ENCODE measurements around the gene BIN1. TPM values are rescaled to one million over a fixed set of nuclear protein-coding genes. Genes with fewer than 3 reads are reported as not detected.
A peak's percentile ranks its signal among the peaks of the same experiment; 100 is the strongest.

The BIN1 gene
- total RNA-seq, 1 donor from 2014 or later, result 99.0 TPM

DNA sequence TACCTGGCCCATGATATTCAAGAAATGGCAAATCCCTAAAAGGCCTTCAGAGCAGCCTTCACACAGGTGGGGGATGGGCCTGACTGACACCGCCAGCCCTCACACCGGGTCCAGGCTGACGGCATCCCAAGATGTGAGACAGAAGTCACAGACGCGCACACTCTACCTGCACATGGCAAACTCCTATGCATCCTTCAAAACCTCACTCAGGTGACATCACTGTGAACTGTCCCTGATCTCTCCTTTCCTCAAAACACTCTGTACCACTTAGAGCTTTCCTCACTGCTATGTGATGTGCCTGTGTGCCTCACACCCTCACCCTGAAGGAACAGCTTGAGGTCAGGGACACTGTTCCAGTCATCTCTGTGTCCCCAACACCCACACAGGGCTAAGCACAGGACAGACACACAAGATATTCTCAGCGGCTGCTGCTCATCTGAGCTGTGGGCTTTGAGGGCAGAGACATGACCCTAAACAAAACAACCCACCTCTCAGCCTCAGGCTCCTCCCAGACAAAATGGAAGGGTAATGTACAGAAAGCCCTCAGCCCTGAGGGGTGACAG is 27.5 kb downstream of the BIN1 start:
- H3K4me3 ChIP-seq (ENCODE audit: low read depth, low read length), result no peak overlapping the region
- TF ChIP-seq CTCF (conservative IDR thresholded peaks at IDR 0.05; ENCODE audit: low read depth, low read length), result no peak
- DNase-seq (ENCODE audit: low read depth), result no peak

GRCh38 chr2:127078666-127079270 is 28.2 kb downstream of the BIN1 start:
- DNase-seq (ENCODE audit: low read depth), result no peak
- peak; percentile 2 for TF ChIP-seq CTCF (conservative IDR thresholded peaks at IDR 0.05; ENCODE audit: low read depth, low read length)
- no peak overlapping the region for H3K4me3 ChIP-seq (ENCODE audit: low read depth, low read length)

DNA sequence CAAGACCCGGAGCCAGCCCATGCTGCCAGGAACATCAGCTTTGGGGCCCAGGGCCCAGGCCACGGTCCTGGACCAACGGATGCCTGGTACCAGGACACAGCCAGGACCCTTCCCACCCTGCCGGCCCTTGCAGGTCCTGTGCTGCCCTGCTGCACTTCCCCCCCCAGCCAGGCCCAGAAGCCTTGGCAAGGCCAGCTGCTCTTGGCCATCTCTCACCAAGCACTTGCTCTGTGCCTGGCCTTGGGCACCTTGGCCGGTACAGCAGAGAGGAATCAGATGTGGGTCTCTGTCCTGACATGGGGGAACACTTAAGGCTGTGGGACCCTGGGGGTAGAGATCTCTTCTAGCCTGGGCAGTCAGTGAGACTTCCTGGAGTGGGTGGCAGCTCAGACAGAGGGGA is 28.9 kb downstream of the BIN1 start:
- no peak for TF ChIP-seq CTCF (conservative IDR thresholded peaks at IDR 0.05; ENCODE audit: low read depth, low read length)

GRCh38 chr2:127076924-127077323 is 30.0 kb downstream of the BIN1 start:
- no peak overlapping the region for H3K4me3 ChIP-seq (ENCODE audit: low read depth, low read length)
- no peak for DNase-seq (ENCODE audit: low read depth)
- TF ChIP-seq CTCF (conservative IDR thresholded peaks at IDR 0.05; ENCODE audit: low read depth, low read length), result no peak

More for the DNA sequence above, 28.9 kb downstream of the BIN1 start:
- H3K4me3 ChIP-seq (ENCODE audit: low read depth, low read length), result no peak overlapping the region
- no peak for DNase-seq (ENCODE audit: low read depth)

- no peak for TF ChIP-seq CTCF (conservative IDR thresholded peaks at IDR 0.05; ENCODE audit: low read depth, low read length)
- H3K4me3 ChIP-seq (ENCODE audit: low read depth, low read length), result no peak overlapping the region
- DNase-seq (ENCODE audit: low read depth), result no peak
Measured at GRCh38 chr2:127076290-127076689, 30.7 kb downstream of the BIN1 start.

DNA sequence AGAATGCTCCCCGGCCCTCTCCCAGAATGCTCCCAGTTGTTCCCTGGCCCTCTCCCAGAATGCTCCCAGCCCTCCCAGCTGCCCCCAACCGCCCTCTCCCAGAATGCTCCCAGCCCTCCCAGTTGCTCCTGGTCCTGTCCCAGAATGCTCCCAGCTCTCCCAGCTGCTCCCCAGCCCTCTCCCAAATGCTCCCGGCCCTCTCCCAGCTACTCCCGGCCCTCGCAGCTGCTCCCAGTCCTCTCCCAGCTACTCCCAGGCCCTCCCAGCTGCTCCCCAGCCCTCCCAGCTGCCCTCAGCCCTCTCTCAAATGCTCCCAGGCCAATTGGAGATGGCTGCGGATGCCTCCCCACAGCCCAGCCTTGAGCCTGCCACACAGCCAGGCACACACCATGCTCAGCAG is 31.1 kb downstream of the BIN1 start:
- TF ChIP-seq CTCF (conservative IDR thresholded peaks at IDR 0.05; ENCODE audit: low read depth, low read length), result no peak
- no peak for DNase-seq (ENCODE audit: low read depth)
- no peak overlapping the region for H3K4me3 ChIP-seq (ENCODE audit: low read depth, low read length)

- no peak for DNase-seq (ENCODE audit: low read depth)
- no peak overlapping the region for H3K4me3 ChIP-seq (ENCODE audit: low read depth, low read length)
- TF ChIP-seq CTCF (conservative IDR thresholded peaks at IDR 0.05; ENCODE audit: low read depth, low read length), result no peak
Measured at GRCh38 chr2:127074936-127075335, 32.0 kb downstream of the BIN1 start.
